SJCRH30 (cell line): ENCODE results near the gene PIGQ. TPM values are rescaled to one million over a fixed set of nuclear protein-coding genes. Genes with fewer than 3 reads are reported as not detected.

ENCODE experiments used
- DNase-seq, 2 experiments: peaks; one replicate each; pipeline ENCODE4 v3.0.0-alpha.2; 2015 to 2020
- H3K27ac ChIP-seq: fragments of 250-450 bp; sonication (Bioruptor Pico); 2 replicates; pipeline ENCODE4 v1.5.1; 2020; ENCODE audit warnings: mild to moderate bottlenecking, moderate library complexity
- H3K27me3 ChIP-seq: fragments of 250-450 bp; sonication (Bioruptor Pico); 2 replicates; pipeline ENCODE4 v1.5.1; 2020; ENCODE audit warnings: mild to moderate bottlenecking, moderate library complexity
- H3K36me3 ChIP-seq: fragments of 250-450 bp; sonication (Bioruptor Pico); 2 replicates; pipeline ENCODE4 v1.5.1; 2020; ENCODE audit warnings: mild to moderate bottlenecking, moderate library complexity
- H3K4me1 ChIP-seq: fragments of 250-450 bp; sonication (Bioruptor Pico); 2 replicates; pipeline ENCODE4 v1.5.1; 2020; ENCODE audit warnings: mild to moderate bottlenecking, moderate library complexity
- H3K4me3 ChIP-seq: fragments of 250-450 bp; sonication (Bioruptor Pico); 2 replicates; pipeline ENCODE4 v1.5.1; 2020; ENCODE audit warnings: mild to moderate bottlenecking, moderate library complexity
- H3K9me3 ChIP-seq: fragments of 250-450 bp; sonication (Bioruptor Pico); replicated peaks from 2 replicates; pipeline ENCODE4 v1.5.1; 2020; ENCODE audit warnings: mild to moderate bottlenecking, moderate library complexity
- total RNA-seq: library from RNA; depleted of rRNA; stranded (reverse); fragments of >200 nt; shearing (Covaris generic); gene quantifications from 2 replicates; pipeline ENCODE4 v1.2.3, GENCODE V29; 2014; rRNA removed

The PIGQ gene
- total RNA-seq, 1 experiment from 2014 or later = 24.4 TPM

DNA sequence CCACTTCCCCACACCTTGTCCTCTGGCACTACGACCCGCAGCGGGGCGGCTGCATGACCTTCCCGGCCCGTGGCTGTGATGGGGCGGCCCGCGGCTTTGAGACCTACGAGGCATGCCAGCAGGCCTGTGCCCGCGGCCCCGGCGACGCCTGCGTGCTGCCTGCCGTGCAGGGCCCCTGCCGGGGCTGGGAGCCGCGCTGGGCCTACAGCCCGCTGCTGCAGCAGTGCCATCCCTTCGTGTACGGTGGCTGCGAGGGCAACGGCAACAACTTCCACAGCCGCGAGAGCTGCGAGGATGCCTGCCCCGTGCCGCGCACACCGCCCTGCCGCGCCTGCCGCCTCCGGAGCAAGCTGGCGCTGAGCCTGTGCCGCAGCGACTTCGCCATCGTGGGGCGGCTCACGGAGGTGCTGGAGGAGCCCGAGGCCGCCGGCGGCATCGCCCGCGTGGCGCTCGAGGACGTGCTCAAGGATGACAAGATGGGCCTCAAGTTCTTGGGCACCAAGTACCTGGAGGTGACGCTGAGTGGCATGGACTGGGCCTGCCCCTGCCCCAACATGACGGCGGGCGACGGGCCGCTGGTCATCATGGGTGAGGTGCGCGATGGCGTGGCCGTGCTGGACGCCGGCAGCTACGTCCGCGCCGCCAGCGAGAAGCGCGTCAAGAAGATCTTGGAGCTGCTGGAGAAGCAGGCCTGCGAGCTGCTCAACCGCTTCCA lies 63.7 kb downstream of the PIGQ start:
- peaks cover 19% of the 10 kb centered on the region for H3K4me1 ChIP-seq
- no peak overlapping the region for H3K27ac ChIP-seq
- H3K36me3 ChIP-seq = no peaks in the 10 kb centered on the region
- no peak overlapping the region for H3K4me3 ChIP-seq
- no peaks in the 10 kb centered on the region for H3K9me3 ChIP-seq
- H3K27me3 ChIP-seq = no peaks in the 10 kb centered on the region
- no peak for DNase-seq

Other genes with a start within 250 kb of the PIGQ start
- 20.9 and 21.1 TPM in 2 replicates for gene AXIN1, start 217.2 kb upstream of the PIGQ start, total RNA-seq
- 81.4 and 96.8 TPM in 2 replicates for gene MRPL28, start 199.4 kb upstream of the PIGQ start, total RNA-seq
- 25.6 and 27.5 TPM in 2 replicates for gene PGAP6, start 188.0 kb upstream of the PIGQ start, total RNA-seq
- gene NME4, start 172.8 kb upstream of the PIGQ start, total RNA-seq = 140 and 149 TPM in 2 replicates
- gene DECR2, start 168.1 kb upstream of the PIGQ start, total RNA-seq = 4.8 and 5.7 TPM in 2 replicates
- 28.6 and 30.2 TPM in 2 replicates for gene RAB11FIP3, start 144.3 kb upstream of the PIGQ start, total RNA-seq
- 48.8 and 54.0 TPM in 2 replicates for gene CAPN15, start 42.3 kb upstream of the PIGQ start, total RNA-seq
- not detected in 2 replicates for gene PRR35, start 9.6 kb upstream of the PIGQ start, total RNA-seq
- gene NHLRC4, start 3.0 kb upstream of the PIGQ start, total RNA-seq = 0.08 TPM in 1 of 2 replicates, not detected in the other
- gene RAB40C, start 20.1 kb downstream of the PIGQ start, total RNA-seq = 13.2 and 14.4 TPM in 2 replicates
- gene WFIKKN1, start 61.0 kb downstream of the PIGQ start, total RNA-seq = 0.04 and 0.05 TPM in 2 replicates
- gene METTL26, start 66.3 kb downstream of the PIGQ start, total RNA-seq = 60.9 and 72.6 TPM in 2 replicates
- gene MCRIP2, start 71.9 kb downstream of the PIGQ start, total RNA-seq = 3.3 and 4.6 TPM in 2 replicates
- 10.5 and 18.3 TPM in 2 replicates for gene WDR90, start 79.4 kb downstream of the PIGQ start, total RNA-seq
- gene RHOT2, start 98.2 kb downstream of the PIGQ start, total RNA-seq = 41.0 and 66.2 TPM in 2 replicates
- gene RHBDL1, start 105.7 kb downstream of the PIGQ start, total RNA-seq = 0.94 and 2.5 TPM in 2 replicates
- 46.0 and 49.2 TPM in 2 replicates for gene STUB1, start 110.4 kb downstream of the PIGQ start, total RNA-seq
- 22.7 and 23.4 TPM in 2 replicates for gene JMJD8, start 114.4 kb downstream of the PIGQ start, total RNA-seq
- gene WDR24, start 120.4 kb downstream of the PIGQ start, total RNA-seq = 5.6 and 6.2 TPM in 2 replicates
- 1.7 and 1.8 TPM in 2 replicates for gene FBXL16, start 135.8 kb downstream of the PIGQ start, total RNA-seq
- 61.7 and 77.6 TPM in 2 replicates for gene METRN, start 145.2 kb downstream of the PIGQ start, total RNA-seq
- 11.4 and 11.7 TPM in 2 replicates for gene ANTKMT, start 151.2 kb downstream of the PIGQ start, total RNA-seq
- gene CCDC78, start 156.5 kb downstream of the PIGQ start, total RNA-seq = 4.5 and 5.0 TPM in 2 replicates
- gene HAGHL, start 157.1 kb downstream of the PIGQ start, total RNA-seq = 6.0 and 8.9 TPM in 2 replicates
- 30.2 and 31.5 TPM in 2 replicates for gene CIAO3, start 171.0 kb downstream of the PIGQ start, total RNA-seq
- gene MSLN, start 190.8 kb downstream of the PIGQ start, total RNA-seq = not detected in 2 replicates
- 35.5 and 38.7 TPM in 2 replicates for gene RPUSD1, start 218.4 kb downstream of the PIGQ start, total RNA-seq
- gene CHTF18, start 218.7 kb downstream of the PIGQ start, total RNA-seq = 34.5 and 46.0 TPM in 2 replicates
- gene GNG13, start 230.8 kb downstream of the PIGQ start, total RNA-seq = not detected in 2 replicates